ENCODE measurements around the gene TMTC1.

The TMTC1 gene

GRCh38 chr12:29451888-29452287 is 331.9 kb downstream of the TMTC1 start:
- DNase-seq (ENCODE audit: low read depth, low spot score) = no peak

Measured in brain pericyte (primary cell).